Measurements from ENCODE around the gene SLC1A3.

The SLC1A3 gene

DNA sequence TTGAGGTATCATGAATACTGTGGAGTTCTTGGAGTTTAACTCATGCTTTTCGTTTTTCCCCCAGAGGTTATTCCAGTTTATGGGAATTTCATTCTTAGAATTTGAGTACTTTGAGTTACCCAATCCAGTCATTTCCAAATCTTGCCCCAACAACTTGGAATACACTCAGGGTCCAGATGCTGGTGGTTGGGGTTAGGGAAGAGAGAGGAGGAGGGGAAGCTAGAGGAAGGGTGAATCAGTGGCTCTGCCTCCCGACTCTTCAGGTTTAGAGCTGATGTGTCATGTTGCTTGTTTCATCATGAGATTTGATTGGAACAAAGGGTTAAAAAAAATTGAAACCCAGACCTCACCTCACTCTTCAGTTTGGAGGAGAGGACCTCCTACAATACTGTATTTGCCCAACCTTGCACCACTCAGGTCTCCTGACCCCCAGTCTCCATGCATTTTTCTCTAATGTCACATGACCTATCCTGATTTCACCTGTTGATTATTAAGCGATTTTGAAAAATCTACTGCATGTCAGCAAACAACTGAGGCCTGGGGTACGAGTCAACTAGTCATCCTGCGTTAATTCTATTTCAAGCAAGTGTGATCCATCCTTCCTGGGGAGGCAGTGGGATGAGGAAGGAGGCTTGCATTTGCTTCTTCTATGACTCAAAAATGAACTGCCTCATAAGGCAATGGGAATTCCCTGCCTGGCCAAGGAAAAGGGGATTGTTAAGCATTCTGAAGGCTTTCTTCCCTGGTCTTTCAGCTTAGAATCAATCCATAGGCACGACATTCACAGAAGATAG, 6.2 kb upstream of the SLC1A3 start:
- no peaks in the 10 kb centered on the region for H3K9me3 ChIP-seq (ENCODE audit: control insufficient read depth, low read length)
- no peak overlapping the region for H3K4me3 ChIP-seq (ENCODE audit: insufficient read depth, low read depth, low read length)
- peaks cover 5% of the 10 kb centered on the region for H3K4me1 ChIP-seq (ENCODE audit: control insufficient read depth, insufficient read depth, low read length)
- 85 to 91% methylated on average over 6 of the region's 6 CpGs for whole genome bisulfite sequencing, 2 experiments
- H3K27me3 ChIP-seq (ENCODE audit: control insufficient read depth, insufficient read depth, low read length, poor library complexity, severe bottlenecking), result no peaks in the 10 kb centered on the region
- H3K27ac ChIP-seq (ENCODE audit: insufficient read depth, low read depth, low read length, poor library complexity, severe bottlenecking), result no peak overlapping the region
- no peaks in the 10 kb centered on the region for H3K36me3 ChIP-seq (ENCODE audit: control insufficient read depth, insufficient read depth, low read length)

DNA sequence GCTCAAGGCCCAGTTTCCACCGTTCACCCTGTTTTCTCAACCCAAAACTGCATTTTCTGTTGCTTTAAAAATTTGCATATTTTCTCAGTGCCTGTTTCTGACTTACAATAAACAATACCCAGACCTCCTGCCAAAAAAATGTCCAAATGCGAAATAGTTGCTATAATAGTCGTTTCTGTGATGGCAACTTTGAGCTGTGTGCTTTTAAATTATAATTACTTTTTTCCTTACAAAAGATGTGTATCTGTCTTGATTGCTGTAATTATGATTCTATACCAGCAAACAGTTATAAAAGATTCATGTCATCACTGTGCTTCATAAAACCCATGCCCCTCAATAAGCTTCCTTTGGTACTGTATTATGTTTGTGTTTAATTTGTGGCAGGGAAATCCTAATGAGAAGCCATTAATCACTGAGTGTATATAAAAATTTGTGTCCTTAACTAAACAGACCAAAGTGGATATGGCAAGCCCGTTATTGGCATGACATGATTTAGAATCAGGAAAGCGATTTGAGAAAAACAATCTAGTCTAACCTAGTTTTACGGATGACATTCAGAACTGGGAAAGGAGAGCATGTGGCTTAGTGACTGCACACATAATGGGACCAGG, 5.4 kb upstream of the SLC1A3 start:
- Histone ChIP-seq H3K36me3 (ENCODE audit: control insufficient read depth, insufficient read depth, low read length) (no peaks in the 10 kb centered on the region), H3K9me3 (ENCODE audit: control insufficient read depth, low read length) (no peaks in the 10 kb centered on the region), H3K27ac (ENCODE audit: insufficient read depth, low read depth, low read length, poor library complexity, severe bottlenecking) (no peak overlapping the region), H3K27me3 (ENCODE audit: control insufficient read depth, insufficient read depth, low read length, poor library complexity, severe bottlenecking) (no peaks in the 10 kb centered on the region), H3K4me1 (ENCODE audit: control insufficient read depth, insufficient read depth, low read length) (peaks cover 8% of the 10 kb centered on the region), H3K4me3 (ENCODE audit: insufficient read depth, low read depth, low read length) (no peak overlapping the region)
- 94 to 96% methylated on average over 4 to 6 of the region's 6 CpGs for WGBS, 2 experiments

DNA sequence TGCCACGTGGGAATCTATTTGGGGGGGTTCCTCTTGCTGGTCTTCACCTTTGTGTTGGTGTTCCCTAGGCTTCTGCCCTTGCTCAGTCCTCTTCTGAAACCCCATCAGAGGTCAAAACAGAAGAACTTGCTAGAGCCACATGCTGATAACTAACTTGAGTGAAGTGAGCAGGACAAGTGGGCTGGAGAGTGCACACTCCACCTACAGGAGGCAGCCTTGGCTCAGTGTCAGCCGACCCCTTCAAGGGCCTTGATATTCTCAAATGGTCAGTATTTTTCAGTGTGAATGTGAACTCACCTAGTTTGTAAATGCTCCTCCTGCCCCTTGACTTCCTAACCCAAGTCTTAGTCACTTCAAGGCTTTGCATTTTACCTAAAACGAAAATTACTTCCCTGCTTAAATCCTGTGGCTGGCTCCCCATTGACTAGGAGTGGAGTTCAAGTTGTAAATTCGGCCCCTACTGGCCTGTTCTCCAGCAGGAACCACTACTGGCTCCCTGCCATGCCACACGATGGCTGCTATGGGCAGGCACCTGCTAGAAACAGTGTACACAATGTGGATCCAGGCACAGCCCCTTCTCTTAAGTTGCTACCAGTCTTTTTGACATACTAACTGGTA, 3.6 kb upstream of the SLC1A3 start:
- no peak overlapping the region for H3K27ac ChIP-seq (ENCODE audit: insufficient read depth, low read depth, low read length, poor library complexity, severe bottlenecking)
- H3K4me3 ChIP-seq (ENCODE audit: insufficient read depth, low read depth, low read length), result no peak overlapping the region
- no peaks in the 10 kb centered on the region for H3K9me3 ChIP-seq (ENCODE audit: control insufficient read depth, low read length)
- H3K27me3 ChIP-seq (ENCODE audit: control insufficient read depth, insufficient read depth, low read length, poor library complexity, severe bottlenecking), result no peaks in the 10 kb centered on the region
- no peaks in the 10 kb centered on the region for H3K36me3 ChIP-seq (ENCODE audit: control insufficient read depth, insufficient read depth, low read length)
- 48 to 54% methylated on average over 5 of the region's 5 CpGs for WGBS, 2 experiments
- H3K4me1 ChIP-seq (ENCODE audit: control insufficient read depth, insufficient read depth, low read length), result peaks cover 8% of the 10 kb centered on the region

DNA sequence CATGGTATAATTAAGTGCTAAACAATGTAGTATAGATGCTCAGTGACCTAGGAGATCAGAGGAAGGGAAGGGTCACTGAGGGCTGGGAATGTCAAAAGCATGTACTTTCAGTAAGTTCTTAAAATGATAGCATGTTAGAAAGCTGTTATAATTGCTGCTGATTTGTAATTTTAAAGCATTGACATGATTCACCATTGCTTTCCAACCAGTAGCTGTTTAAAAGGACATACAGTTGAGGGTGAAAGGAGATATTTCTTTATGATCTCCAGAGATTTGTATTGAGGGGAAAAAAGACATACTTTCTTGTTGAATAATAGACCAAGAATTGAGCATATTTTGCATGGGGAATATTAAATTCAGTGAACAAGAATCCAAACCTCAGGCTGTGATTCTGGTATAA, 1.2 kb upstream of the SLC1A3 start:
- Histone ChIP-seq H3K36me3 (ENCODE audit: control insufficient read depth, insufficient read depth, low read length) (no peaks in the 10 kb centered on the region), H3K27ac (ENCODE audit: insufficient read depth, low read depth, low read length, poor library complexity, severe bottlenecking) (no peak overlapping the region), H3K4me3 (ENCODE audit: insufficient read depth, low read depth, low read length) (no peak overlapping the region), H3K27me3 (ENCODE audit: control insufficient read depth, insufficient read depth, low read length, poor library complexity, severe bottlenecking) (no peaks in the 10 kb centered on the region), H3K4me1 (ENCODE audit: control insufficient read depth, insufficient read depth, low read length) (peaks cover 13% of the 10 kb centered on the region), H3K9me3 (ENCODE audit: control insufficient read depth, low read length) (no peaks in the 10 kb centered on the region)

DNA sequence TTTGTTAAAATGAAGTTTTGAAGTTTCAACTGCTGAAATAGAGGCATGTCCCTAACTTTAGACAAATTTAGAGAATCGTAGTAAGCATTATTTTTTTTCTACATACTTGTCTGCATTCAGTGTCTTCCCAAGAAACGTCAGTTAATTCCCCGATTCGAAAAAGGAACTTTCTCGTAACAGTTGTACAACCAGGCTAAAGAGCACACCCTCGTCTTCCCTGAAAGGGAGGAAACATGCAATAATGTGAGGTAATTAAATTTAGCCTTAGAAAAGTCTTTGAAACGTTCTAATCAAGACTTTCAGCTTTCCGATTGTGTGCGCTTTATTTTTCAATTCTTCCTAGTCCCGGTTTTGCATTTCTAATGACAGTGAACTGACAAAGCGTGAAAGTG, 374 bp upstream of the SLC1A3 start:
- H3K27me3 ChIP-seq (ENCODE audit: control insufficient read depth, insufficient read depth, low read length, poor library complexity, severe bottlenecking), result no peaks in the 10 kb centered on the region
- WGBS, 2 experiments, result 36 to 37% methylated on average over 11 of the region's 11 CpGs
- no peak overlapping the region for H3K27ac ChIP-seq (ENCODE audit: insufficient read depth, low read depth, low read length, poor library complexity, severe bottlenecking)

DNA sequence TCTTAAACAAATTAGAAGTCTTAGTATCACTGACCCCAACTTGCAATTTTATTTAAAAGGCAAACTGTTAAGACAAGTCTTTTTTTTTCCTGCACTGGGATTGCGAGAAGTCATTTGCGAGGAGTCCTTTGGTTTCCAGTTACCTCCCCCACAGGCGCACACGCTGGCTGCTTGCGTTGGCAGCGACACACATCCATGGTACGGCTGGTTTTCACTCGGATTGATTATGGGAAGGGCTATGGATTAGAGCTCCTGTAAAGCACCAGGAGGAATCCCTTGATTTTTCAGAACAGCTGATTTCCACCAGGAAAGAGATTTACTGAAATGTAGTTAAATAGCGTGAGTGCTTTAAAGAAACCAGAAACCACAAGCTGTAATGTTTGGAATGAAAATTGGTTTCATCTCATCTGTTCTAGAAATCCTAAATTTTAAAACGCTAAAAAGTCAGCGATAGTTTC, 737 bp downstream of the SLC1A3 start:
- Histone ChIP-seq H3K27ac (ENCODE audit: insufficient read depth, low read depth, low read length, poor library complexity, severe bottlenecking) (no peak overlapping the region), H3K36me3 (ENCODE audit: control insufficient read depth, insufficient read depth, low read length) (no peaks in the 10 kb centered on the region), H3K4me1 (ENCODE audit: control insufficient read depth, insufficient read depth, low read length) (peaks cover 13% of the 10 kb centered on the region), H3K4me3 (ENCODE audit: insufficient read depth, low read depth, low read length) (peak overlapping the region; percentile 60), H3K9me3 (ENCODE audit: control insufficient read depth, low read length) (no peaks in the 10 kb centered on the region), H3K27me3 (ENCODE audit: control insufficient read depth, insufficient read depth, low read length, poor library complexity, severe bottlenecking) (no peaks in the 10 kb centered on the region)
- 0 to 2% methylated on average over 9 to 11 of the region's 11 CpGs for WGBS, 2 experiments

More for the DNA sequence above, 374 bp upstream of the SLC1A3 start:
- no peaks in the 10 kb centered on the region for H3K36me3 ChIP-seq (ENCODE audit: control insufficient read depth, insufficient read depth, low read length)
- H3K9me3 ChIP-seq (ENCODE audit: control insufficient read depth, low read length), result no peaks in the 10 kb centered on the region
- peaks cover 13% of the 10 kb centered on the region for H3K4me1 ChIP-seq (ENCODE audit: control insufficient read depth, insufficient read depth, low read length)
- H3K4me3 ChIP-seq (ENCODE audit: insufficient read depth, low read depth, low read length), result peak overlapping the region; percentile 60

DNA sequence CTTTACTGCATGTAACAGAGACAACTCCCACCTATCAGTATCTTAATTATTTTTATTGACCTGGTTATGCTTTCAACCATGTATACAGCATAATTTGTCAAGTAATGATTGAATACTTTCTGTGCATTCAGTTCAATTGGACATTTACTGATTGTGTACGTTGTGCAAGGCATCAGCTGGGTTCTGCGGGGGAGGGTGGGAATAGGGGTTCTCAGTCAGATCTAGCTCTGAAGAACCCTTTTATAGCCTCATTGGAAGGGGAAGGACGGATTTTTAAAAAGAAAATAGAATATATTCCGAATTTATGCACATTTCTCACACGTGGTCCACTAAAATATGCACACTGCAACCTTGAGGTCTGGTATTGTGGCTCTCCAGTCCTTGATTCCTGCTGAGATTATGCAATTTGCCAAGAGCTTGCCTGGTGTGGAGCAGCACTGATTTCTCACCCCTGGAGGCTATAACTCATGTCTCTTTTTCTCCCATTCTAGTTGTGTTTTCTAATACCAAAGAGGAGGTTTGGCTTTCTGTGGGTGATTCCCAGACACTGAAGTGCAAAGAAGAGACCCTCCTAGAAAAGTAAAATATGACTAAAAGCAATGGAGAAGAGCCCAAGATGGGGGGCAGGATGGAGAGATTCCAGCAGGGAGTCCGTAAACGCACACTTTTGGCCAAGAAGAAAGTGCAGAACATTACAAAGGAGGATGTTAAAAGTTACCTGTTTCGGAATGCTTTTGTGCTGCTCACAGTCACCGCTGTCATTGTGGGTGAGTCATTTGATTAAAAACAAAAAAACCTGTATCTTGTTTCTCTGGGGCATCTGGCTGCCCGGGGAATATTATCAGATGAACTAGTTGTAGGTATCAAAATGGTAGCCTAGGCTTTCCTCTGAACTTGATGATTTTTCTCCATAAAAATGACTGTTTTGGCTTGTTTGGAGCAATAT, 1.7 kb downstream of the SLC1A3 start:
- 43 to 55% methylated on average over 9 to 10 of the region's 10 CpGs for WGBS, 2 experiments
- H3K27me3 ChIP-seq (ENCODE audit: control insufficient read depth, insufficient read depth, low read length, poor library complexity, severe bottlenecking), result no peaks in the 10 kb centered on the region
- H3K4me3 ChIP-seq (ENCODE audit: insufficient read depth, low read depth, low read length), result peak overlapping the region; percentile 60
- no peak overlapping the region for H3K27ac ChIP-seq (ENCODE audit: insufficient read depth, low read depth, low read length, poor library complexity, severe bottlenecking)
- H3K4me1 ChIP-seq (ENCODE audit: control insufficient read depth, insufficient read depth, low read length), result peaks cover 13% of the 10 kb centered on the region
- no peaks in the 10 kb centered on the region for H3K9me3 ChIP-seq (ENCODE audit: control insufficient read depth, low read length)
- H3K36me3 ChIP-seq (ENCODE audit: control insufficient read depth, insufficient read depth, low read length), result no peaks in the 10 kb centered on the region

DNA sequence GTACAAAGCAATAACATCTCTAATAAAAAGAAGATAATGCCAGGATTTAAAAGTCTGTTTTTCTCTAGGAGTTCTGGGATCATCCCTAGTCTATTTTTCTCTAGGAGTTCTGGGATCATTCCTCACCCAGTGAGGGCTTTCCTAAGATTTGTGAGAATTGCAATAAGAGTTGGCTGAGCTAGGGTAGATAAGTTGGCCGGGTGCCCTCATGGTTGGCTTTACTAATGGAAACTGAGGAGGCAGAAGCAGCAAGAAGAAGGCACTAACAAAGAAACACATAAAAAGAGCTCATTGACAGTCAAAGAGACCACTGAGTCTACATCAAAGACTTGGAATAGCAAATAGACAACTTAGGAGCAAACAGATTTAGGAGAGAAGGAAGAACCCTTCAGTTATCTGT, 4.2 kb downstream of the SLC1A3 start:
- H3K4me3 ChIP-seq (ENCODE audit: insufficient read depth, low read depth, low read length), result no peak overlapping the region
- 100% methylated on average over 1 of the region's 1 CpG for WGBS, 2 experiments
- H3K9me3 ChIP-seq (ENCODE audit: control insufficient read depth, low read length), result no peaks in the 10 kb centered on the region
- H3K36me3 ChIP-seq (ENCODE audit: control insufficient read depth, insufficient read depth, low read length), result no peaks in the 10 kb centered on the region
- H3K27ac ChIP-seq (ENCODE audit: insufficient read depth, low read depth, low read length, poor library complexity, severe bottlenecking), result no peak overlapping the region
- peaks cover 9% of the 10 kb centered on the region for H3K4me1 ChIP-seq (ENCODE audit: control insufficient read depth, insufficient read depth, low read length)
- no peaks in the 10 kb centered on the region for H3K27me3 ChIP-seq (ENCODE audit: control insufficient read depth, insufficient read depth, low read length, poor library complexity, severe bottlenecking)

DNA sequence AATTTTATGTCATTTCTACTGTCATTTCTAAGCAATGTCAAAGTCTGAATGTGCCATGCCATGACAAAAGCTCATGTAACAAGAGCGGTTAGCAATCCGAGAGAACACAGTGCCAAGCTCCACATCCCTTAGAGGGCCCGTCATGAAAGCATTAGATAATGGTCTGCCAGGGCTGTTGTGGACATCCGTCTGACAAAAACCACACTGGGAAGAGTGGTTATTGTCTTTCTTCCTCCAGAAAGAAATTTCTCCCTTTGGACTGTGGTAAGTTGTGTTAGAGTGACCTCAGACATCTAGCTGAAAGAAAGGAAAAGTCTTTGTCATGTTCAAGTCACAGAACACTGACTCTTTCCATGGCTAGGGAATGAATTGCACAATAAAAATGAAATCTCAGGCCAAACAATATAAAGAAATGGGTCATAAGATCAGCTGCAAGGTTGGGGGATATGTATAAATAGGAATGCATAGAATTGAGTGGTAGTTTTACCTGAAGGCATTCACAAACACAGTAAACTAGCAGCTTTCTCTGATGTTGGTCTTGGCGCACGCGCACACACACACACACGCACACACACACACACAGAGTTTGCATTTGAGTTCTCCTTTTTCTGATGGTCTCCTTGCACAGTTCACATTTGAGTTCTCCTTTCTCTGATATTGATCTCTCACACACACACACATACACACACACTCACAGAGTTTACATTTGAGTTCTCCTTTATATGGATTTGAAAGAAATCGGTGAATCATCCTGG, 5.3 kb downstream of the SLC1A3 start:
- Histone ChIP-seq H3K4me3 (ENCODE audit: insufficient read depth, low read depth, low read length) (no peak overlapping the region), H3K4me1 (ENCODE audit: control insufficient read depth, insufficient read depth, low read length) (peaks cover 9% of the 10 kb centered on the region), H3K27ac (ENCODE audit: insufficient read depth, low read depth, low read length, poor library complexity, severe bottlenecking) (no peak overlapping the region), H3K9me3 (ENCODE audit: control insufficient read depth, low read length) (no peaks in the 10 kb centered on the region), H3K36me3 (ENCODE audit: control insufficient read depth, insufficient read depth, low read length) (no peaks in the 10 kb centered on the region), H3K27me3 (ENCODE audit: control insufficient read depth, insufficient read depth, low read length, poor library complexity, severe bottlenecking) (no peaks in the 10 kb centered on the region)
- 93 to 95% methylated on average over 8 to 9 of the region's 9 CpGs for WGBS, 2 experiments

Data from ectodermal cell (in vitro differentiated cells).